HepG2 (cell line): ENCODE results near the gene RAPGEF2. TPM values are rescaled to one million over a fixed set of nuclear protein-coding genes. Genes with fewer than 3 reads are reported as not detected.
"Not testable (repeated sequence)": the region's sequence is repeated elsewhere in the genome, so short reads cannot be mapped to it uniquely, and the experiment has no call there.

Source experiments
- ATAC-seq: fragments of 200-7000 bp; cut with Tn5 transposase; 3 replicates; pipeline ENCODE4 v1.9.1; 2020; ENCODE audit warnings: mild to moderate bottlenecking, moderate library complexity
- BruUV-seq: library from RNA; stranded (reverse); fragments of 400-500 nt; replicated peaks from 2 replicates; lab custom pipeline; 2021; lab: Mats Ljungman, UMichigan
- CTCF ChIA-PET: fragments of 300-600 bp; formaldehyde crosslinking; extraction: SDS; loops from one replicate; lab custom pipeline; 2021; ENCODE audit warnings: low total read pairs, inconsistent platforms, low intra/inter-chr PET ratio; lab: Yijun Ruan, JAX
- POLR2A ChIA-PET: fragments of 350-600 bp; sonication (Branson Sonifier 250); formaldehyde crosslinking; loops from one replicate; lab custom pipeline; 2020; ENCODE audit warnings: antibody characterized with exemption, inconsistent platforms; lab: Yijun Ruan, JAX
- DNase-seq: peaks from one replicate; pipeline ENCODE4 v3.0.0-alpha.2; 2015; ENCODE audit warnings: low spot score
- FAIRE-seq: peaks from 3 replicates; lab custom pipeline; 2011; peaks lifted over from hg19 to GRCh38; lab: Jason Lieb, UNC
- H2AFZ ChIP-seq: one replicate; pipeline ENCODE4 v1.6.1; 2011; ENCODE audit warnings: low read length, inconsistent platforms
- H3K27ac ChIP-seq: fragments of 300-600 bp; 3 replicates; pipeline ENCODE4 v1.8.0; 2011; ENCODE audit warnings: mixed run types, mild to moderate bottlenecking, mixed read lengths, low read length, inconsistent platforms; ENCODE audit not compliant: insufficient read depth; ENCODE audit errors: extremely low read length
- H3K27me3 ChIP-seq, 2 experiments: fragments of 200-600 bp in 1 of 2; 2 replicates in 1 of 2; 3 replicates in 1 of 2; pipeline versions ENCODE4 v1.6.0 to v1.8.0; 2011; ENCODE audit warnings: low read length in 2 of 2, mild to moderate bottlenecking in 2 of 2, moderate library complexity in 2 of 2, inconsistent platforms in 1 of 2; ENCODE audit not compliant: insufficient read depth in 2 of 2, control insufficient read depth in 1 of 2
- H3K36me3 ChIP-seq, 2 experiments: fragments of 200-600 bp in 1 of 2; replicated peaks in 1 of 2; 2 replicates in 1 of 2; 3 replicates in 1 of 2; pipeline versions ENCODE4 v1.5.1 to v1.8.0; 2011; ENCODE audit warnings: low read length in 2 of 2, inconsistent platforms in 1 of 2; ENCODE audit not compliant: insufficient read depth in 2 of 2, control insufficient read depth in 1 of 2
- H3K4me1 ChIP-seq: 2 replicates; pipeline ENCODE4 v1.5.1; 2012; ENCODE audit warnings: low read length, inconsistent platforms; ENCODE audit not compliant: insufficient read depth
- H3K4me2 ChIP-seq: 2 replicates; pipeline ENCODE4 v1.6.0; 2011; ENCODE audit warnings: low read depth, low read length, inconsistent platforms
- H3K4me3 ChIP-seq, 3 experiments: fragments of 200-600 bp in 1 of 3; sonication (generic), shearing (Covaris generic) in 1 of 3; replicated peaks in 1 of 3; 2 replicates each; pipeline ENCODE4 v1.5.1; 2011 to 2016; ENCODE audit warnings: low read length in 3 of 3, inconsistent platforms in 2 of 3, low read depth in 2 of 3, mild to moderate bottlenecking in 2 of 3, control low read depth in 1 of 3, mixed read lengths in 1 of 3; ENCODE audit not compliant: insufficient read depth in 1 of 3
- H3K79me2 ChIP-seq: one replicate; pipeline ENCODE4 v1.6.1; 2011; ENCODE audit warnings: low read length, inconsistent platforms; ENCODE audit not compliant: insufficient read depth
- H3K9ac ChIP-seq: 2 replicates; pipeline ENCODE4 v1.6.0; 2011; ENCODE audit warnings: mild to moderate bottlenecking, low read depth, low read length, inconsistent platforms; ENCODE audit not compliant: insufficient read depth
- H3K9me3 ChIP-seq: 2 replicates; pipeline ENCODE4 v1.5.1; 2012; ENCODE audit warnings: mild to moderate bottlenecking, low read length
- H4K20me1 ChIP-seq: 2 replicates; pipeline ENCODE4 v1.6.0; 2011; ENCODE audit warnings: inconsistent platforms, mild to moderate bottlenecking, low read length, moderate library complexity; ENCODE audit not compliant: insufficient read depth
- CBFB ChIP-seq: sonication (generic); formaldehyde crosslinking; IDR thresholded peaks from 2 replicates; pipeline ENCODE4 v1.4.0; 2020; ENCODE audit warnings: missing genetic modification reagents
- GRHL1 ChIP-seq: sonication (generic); formaldehyde crosslinking; conservative IDR thresholded peaks from 2 replicates; pipeline ENCODE4 v1.8.0; 2022; ENCODE audit warnings: missing genetic modification reagents
- MAFF ChIP-seq: IDR thresholded peaks from 2 replicates; pipeline ENCODE4 v1.6.1; 2011; ENCODE audit warnings: low read depth, low read length, improper control_type of control experiment
- MNT ChIP-seq: fragments of 450-650 bp; IDR thresholded peaks from 2 replicates; pipeline ENCODE4 v1.6.1; 2016
- ZNF263 ChIP-seq: sonication (generic); formaldehyde crosslinking; IDR thresholded peaks from 2 replicates; pipeline ENCODE4 v1.4.0; 2020; ENCODE audit warnings: missing genetic modification reagents
- ZNF570 ChIP-seq: sonication (generic); formaldehyde crosslinking; IDR thresholded peaks from 2 replicates; pipeline ENCODE4 v1.4.0; 2020; ENCODE audit warnings: mild to moderate bottlenecking, missing genetic modification reagents, borderline replicate concordance
- ZNF687 ChIP-seq: sonication (generic); formaldehyde crosslinking; IDR thresholded peaks from 2 replicates; pipeline ENCODE4 v1.5.1; 2020; ENCODE audit warnings: mild to moderate bottlenecking, missing genetic modification reagents, moderate library complexity
- WGBS: methylation state at CpG from one replicate; pipeline ENCODE4 v1.1.6; 2017; ENCODE audit warnings: low lambda C conversion rate; 5-methylcytosine and 5-hydroxymethylcytosine counted together
- in situ Hi-C: cut with HindIII; loops from 2 replicates; pipeline ENCODE4 v1.10.0; 2017; ENCODE audit warnings: low pct_unique_long_range_greater_than_20kb; ENCODE audit not compliant: extremely low pct_ligation_motif_present
- intact Hi-C: fragments of 100-400 bp; cut with micrococcal nuclease; formaldehyde crosslinking; loops from one replicate; pipeline ENCODE4 v1.10.0; 2022; ENCODE audit not compliant: unreplicated experiment
- polyA plus RNA-seq, 8 experiments: library from polyadenylated mRNA; depleted of rRNA in 3 of 8; stranded (reverse) in 7 of 8; unstranded in 1 of 8; fragments of >200 nt; fragmentation: Illumina TruSeq in 4 of 8; extraction: Trizol in 4 of 8; gene quantifications; 2 replicates each; pipeline versions ENCODE4 v1.2.1 to v1.2.3, GENCODE V29; 2011 to 2016; ENCODE audit warnings: low read depth in 4 of 8, missing spikeins in 1 of 8, mixed read lengths in 1 of 8; ENCODE audit not compliant: insufficient read depth in 1 of 8
- total RNA-seq, 5 experiments: library from RNA; depleted of rRNA; stranded (reverse); fragments of >200 nt; fragmentation: Illumina TruSeq; extraction: Trizol; gene quantifications; 2 replicates each; pipeline ENCODE4 v1.2.3, GENCODE V29; 2016; ENCODE audit warnings: low read depth in 1 of 5

Gene RAPGEF2
- total and polyA plus RNA-seq, 2 of the 13 experiments (the other 11 are each of a cell fraction or from before 2014, with no cell fraction given), result 19.2 to 23.0 TPM

- no peak for TF ChIP-seq MNT
- TF ChIP-seq GRHL1 (CRISPR knock-in tag), result no peak
- no peak for TF ChIP-seq ZNF263
- TF ChIP-seq ZNF687 (CRISPR knock-in tag), result no peak
- TF ChIP-seq ZNF570, result no peak
- no peak for TF ChIP-seq MAFF
- TF ChIP-seq CBFB, result no peak
Observed at GRCh38 chr4:159075531-159075932, 27.3 kb upstream of the RAPGEF2 start (continued).

GRCh38 chr4:159077018-159077417, 25.9 kb upstream of the RAPGEF2 start:
- H3K9ac ChIP-seq, H3K4me3 ChIP-seq, FAIRE-seq, BruUV-seq, H2AFZ ChIP-seq, H3K27ac ChIP-seq, in situ Hi-C loops, H3K27me3 ChIP-seq, intact Hi-C loops, POLR2A ChIA-PET, CTCF ChIA-PET, H3K9me3 ChIP-seq, DNase-seq, H3K4me2 ChIP-seq, H4K20me1 ChIP-seq, H3K79me2 ChIP-seq, ATAC-seq, H3K36me3 ChIP-seq: not testable (repeated sequence)
- WGBS, result 80% methylated on average over 12 of the region's 13 CpGs
- H3K4me1 ChIP-seq, result peaks cover 13% of the 10 kb centered on the region
